ENCODE measurements around the gene VMAC.

- TF ChIP-seq POLR2A (IDR thresholded peaks at IDR 0.05; ENCODE audit: low read length), result no peak
- TF ChIP-seq EP300 (IDR thresholded peaks at IDR 0.05), result no peak
- TF ChIP-seq PBX3 (IDR thresholded peaks at IDR 0.05), result no peak
- TF ChIP-seq CHD2 (IDR thresholded peaks at IDR 0.05; ENCODE audit: low read length, partially characterized antibody), result no peak
- no peak for TF ChIP-seq CTCF (IDR thresholded peaks at IDR 0.05)
- TF ChIP-seq EHF (CRISPR knock-in tag; IDR thresholded peaks at IDR 0.05), result no peak
- TF ChIP-seq POLR2AphosphoS2 (conservative IDR thresholded peaks at IDR 0.05; ENCODE audit: low read length), result no peak
Measured at GRCh38 chr19:5941673-5942072, 37.0 kb downstream of the VMAC start.
